ENCODE data around the gene MMP15.

DNA sequence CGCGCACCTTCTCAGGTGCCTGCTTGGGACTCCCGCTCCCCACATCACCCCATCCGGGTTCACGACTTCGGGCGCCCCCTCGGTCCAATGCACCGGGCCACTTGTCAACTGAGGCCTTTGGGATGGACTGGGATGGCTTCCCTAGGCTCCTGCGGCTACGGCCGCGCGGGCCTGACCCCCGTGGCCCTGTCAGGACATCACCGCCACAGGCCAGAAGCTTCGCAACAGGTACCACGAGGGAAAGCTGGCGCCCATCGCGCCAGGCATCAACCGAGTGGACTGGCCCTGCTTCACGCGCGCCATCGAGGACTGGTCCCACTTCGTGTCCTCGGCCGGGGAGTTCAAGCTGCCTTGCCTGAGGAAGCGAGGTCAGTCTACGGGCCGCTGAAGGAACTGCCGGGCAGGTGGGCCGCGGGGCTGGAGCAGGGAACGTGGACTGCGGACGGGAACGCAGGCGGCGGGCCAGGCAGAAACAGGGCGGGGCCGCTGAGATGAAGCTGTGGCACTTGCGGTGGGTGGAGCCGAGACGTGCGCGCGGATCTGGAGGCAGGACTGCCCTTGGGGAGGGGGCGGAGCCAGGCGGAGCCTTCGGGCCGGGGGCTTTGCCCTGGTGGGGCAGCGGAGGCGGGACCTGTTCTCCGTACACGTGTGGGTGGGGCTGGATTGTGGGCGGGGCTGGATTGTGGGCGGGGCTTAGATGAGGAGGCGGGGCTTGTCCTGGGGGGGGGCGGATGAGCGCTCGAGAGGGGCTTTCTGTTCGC lies 40.9 kb upstream of the MMP15 start:
- TF ChIP-seq POLR2AphosphoS5 (IDR thresholded peaks at IDR 0.05; ENCODE audit: low read depth, low read length) (no peak), TAF1 (IDR thresholded peaks at IDR 0.05; ENCODE audit: borderline replicate concordance, low read depth, low read length) (no peak)

Measured in GM12892 (cell line).